OCI-LY1 (cell line): ENCODE results near the gene KRT6A.

ENCODE experiments used
- CTCF ChIP-seq: fragments of 200-600 bp; sonication (generic), shearing (Covaris generic); IDR thresholded peaks from 2 replicates; pipeline ENCODE4 v1.5.1; 2017; ENCODE audit warnings: mild to moderate bottlenecking, antibody characterized with exemption, low read length, moderate library complexity, mixed read lengths
- EZH2 ChIP-seq: fragments of 200-600 bp; sonication (generic), shearing (Covaris generic); IDR thresholded peaks from 2 replicates; pipeline ENCODE4 v1.8.0; 2017; ENCODE audit warnings: borderline replicate concordance, mixed run types, mild to moderate bottlenecking, antibody characterized with exemption, low read length, moderate library complexity, mixed read lengths

GRCh38 chr12:52519387-52519703 lies 26.3 kb upstream of the KRT6A start:
- TF ChIP-seq CTCF = no peak
- no peak for TF ChIP-seq EZH2
